GM12865 (cell line): ENCODE measurements around the gene TNRC6C.

ENCODE experiments used
- DNase-seq: peaks from one replicate; pipeline ENCODE4 v3.0.0; 2010; ENCODE audit warnings: low read depth
- H3K4me3 ChIP-seq: 2 replicates; pipeline ENCODE4 v1.5.1; 2011; ENCODE audit warnings: mild to moderate bottlenecking, low read depth, low read length, control low read depth
- CTCF ChIP-seq: IDR thresholded peaks from 2 replicates; pipeline ENCODE4 v1.5.1; 2011; ENCODE audit warnings: low read length, control low read depth, low read depth, inconsistent platforms; ENCODE audit not compliant: insufficient read depth; ENCODE audit errors: missing control alignments

TNRC6C gene

GRCh38 chr17:78022425-78022824, 63.9 kb downstream of the TNRC6C start:
- no peak for DNase-seq

GRCh38 chr17:78023042-78023441, 64.5 kb downstream of the TNRC6C start:
- TF ChIP-seq CTCF = no peak
- DNase-seq = no peak
- no peak overlapping the region for H3K4me3 ChIP-seq

More at GRCh38 chr17:78022425-78022824, 63.9 kb downstream of the TNRC6C start:
- H3K4me3 ChIP-seq = no peak overlapping the region
- TF ChIP-seq CTCF = no peak

GRCh38 chr17:78026381-78026780, 67.9 kb downstream of the TNRC6C start:
- TF ChIP-seq CTCF = no peak
- no peak overlapping the region for H3K4me3 ChIP-seq
- no peak for DNase-seq

GRCh38 chr17:78027121-78027520, 68.6 kb downstream of the TNRC6C start:
- DNase-seq = no peak
- TF ChIP-seq CTCF = no peak

GRCh38 chr17:78029697-78030096, 71.2 kb downstream of the TNRC6C start:
- DNase-seq = no peak
- no peak for TF ChIP-seq CTCF
- no peak overlapping the region for H3K4me3 ChIP-seq

More at GRCh38 chr17:78027121-78027520, 68.6 kb downstream of the TNRC6C start:
- no peak overlapping the region for H3K4me3 ChIP-seq

GRCh38 chr17:78031435-78031834, 72.9 kb downstream of the TNRC6C start:
- no peak for DNase-seq
- no peak for TF ChIP-seq CTCF

GRCh38 chr17:78032166-78032565, 73.7 kb downstream of the TNRC6C start:
- DNase-seq = no peak

More at GRCh38 chr17:78031435-78031834, 72.9 kb downstream of the TNRC6C start:
- no peak overlapping the region for H3K4me3 ChIP-seq

More at GRCh38 chr17:78032166-78032565, 73.7 kb downstream of the TNRC6C start:
- H3K4me3 ChIP-seq = no peak overlapping the region
- no peak for TF ChIP-seq CTCF
